Liver (tissue), 9 donors: ENCODE data around the gene TTC7B. TPM values are rescaled to one million over a fixed set of nuclear protein-coding genes. Genes with fewer than 3 reads are reported as not detected.

Experiments
- DNase-seq: peaks from one replicate; pipeline ENCODE4 v3.0.0-alpha.2; 2017; ENCODE audit warnings: low spot score
- H3K27ac ChIP-seq, 2 donors: one replicate each; pipeline ENCODE4 v1.7.0; 2013; ENCODE audit warnings: inconsistent platforms in 2 of 2, low read length in 2 of 2, control low read depth in 1 of 2, low read depth in 1 of 2, mild to moderate bottlenecking in 1 of 2
- H3K27me3 ChIP-seq, 4 donors: one replicate each; pipeline versions ENCODE4 v1.6.1 to v1.7.0; 2013; ENCODE audit warnings: low read length in 3 of 4, inconsistent platforms in 1 of 4, mild to moderate bottlenecking in 1 of 4, moderate library complexity in 1 of 4; ENCODE audit not compliant: control insufficient read depth in 4 of 4, insufficient read depth in 4 of 4
- H3K36me3 ChIP-seq, 4 donors: one replicate each; pipeline versions ENCODE4 v1.6.1 to v1.7.0; 2013; ENCODE audit warnings: low read length in 3 of 4, mild to moderate bottlenecking in 3 of 4, low read depth in 1 of 4, moderate library complexity in 1 of 4; ENCODE audit not compliant: control insufficient read depth in 4 of 4, insufficient read depth in 3 of 4
- H3K4me1 ChIP-seq, 4 donors: one replicate each; pipeline versions ENCODE4 v1.6.1 to v1.7.0; 2013; ENCODE audit warnings: low read length in 3 of 4, mild to moderate bottlenecking in 3 of 4, moderate library complexity in 1 of 4; ENCODE audit not compliant: control insufficient read depth in 4 of 4, insufficient read depth in 4 of 4
- H3K4me3 ChIP-seq, 3 donors: one replicate each; pipeline versions ENCODE4 v1.6.1 to v1.7.0; 2013; ENCODE audit warnings: low read length in 3 of 3, control low read depth in 1 of 3, low read depth in 1 of 3, mild to moderate bottlenecking in 1 of 3
- H3K9ac ChIP-seq, 2 donors: one replicate each; pipeline ENCODE4 v1.7.0; 2013; ENCODE audit warnings: low read length in 2 of 2, mild to moderate bottlenecking in 2 of 2, moderate library complexity in 2 of 2, control low read depth in 1 of 2, low read depth in 1 of 2
- H3K9me3 ChIP-seq, 4 donors: one replicate each; pipeline versions ENCODE4 v1.6.1 to v1.7.0; 2013; ENCODE audit warnings: low read length in 3 of 4; ENCODE audit not compliant: control insufficient read depth in 4 of 4
- EGR1 ChIP-seq, 2 donors: IDR thresholded peaks; 2 replicates each; pipeline ENCODE4 v1.6.1; 2016 to 2018; ENCODE audit warnings: antibody characterized with exemption in 2 of 2, low read depth in 2 of 2
- FOXA1 ChIP-seq: IDR thresholded peaks from 2 replicates; pipeline ENCODE4 v1.6.1; 2016; ENCODE audit warnings: antibody characterized with exemption
- FOXA2 ChIP-seq: IDR thresholded peaks from 2 replicates; pipeline ENCODE4 v1.6.1; 2016; ENCODE audit warnings: antibody characterized with exemption
- GABPA ChIP-seq, 2 donors: IDR thresholded peaks in 1 of 2; conservative IDR thresholded peaks in 1 of 2; 2 replicates each; pipeline ENCODE4 v1.6.1; 2016; ENCODE audit warnings: antibody characterized with exemption in 2 of 2, mild to moderate bottlenecking in 1 of 2, moderate library complexity in 1 of 2
- HNF4A ChIP-seq, 2 donors: conservative IDR thresholded peaks; 2 replicates each; pipeline ENCODE4 v1.6.1; 2016; ENCODE audit warnings: antibody characterized with exemption in 2 of 2, mild to moderate bottlenecking in 2 of 2
- HNF4G ChIP-seq: IDR thresholded peaks from 2 replicates; pipeline ENCODE4 v1.6.1; 2016; ENCODE audit warnings: antibody characterized with exemption
- JUND ChIP-seq, 2 donors: IDR thresholded peaks; 2 replicates each; pipeline ENCODE4 v1.6.1; 2016; ENCODE audit warnings: antibody characterized with exemption in 2 of 2
- NR2F2 ChIP-seq: IDR thresholded peaks from 2 replicates; pipeline ENCODE4 v1.6.1; 2016; ENCODE audit warnings: antibody characterized with exemption
- RAD21 ChIP-seq, 2 donors: IDR thresholded peaks; 2 replicates each; pipeline ENCODE4 v1.6.1; 2016; ENCODE audit warnings: antibody characterized with exemption in 2 of 2, mild to moderate bottlenecking in 2 of 2
- RXRA ChIP-seq, 2 donors: IDR thresholded peaks; 2 replicates each; pipeline ENCODE4 v1.6.1; 2017 to 2018; ENCODE audit warnings: antibody characterized with exemption in 2 of 2, mild to moderate bottlenecking in 1 of 2
- SP1 ChIP-seq: IDR thresholded peaks from 2 replicates; pipeline ENCODE4 v1.6.1; 2018; ENCODE audit warnings: antibody characterized with exemption, mild to moderate bottlenecking
- TAF1 ChIP-seq: conservative IDR thresholded peaks from 2 replicates; pipeline ENCODE4 v1.6.1; 2016; ENCODE audit warnings: antibody characterized with exemption, mild to moderate bottlenecking
- YY1 ChIP-seq: IDR thresholded peaks from 2 replicates; pipeline ENCODE4 v1.6.1; 2016; ENCODE audit warnings: antibody characterized with exemption, mild to moderate bottlenecking
- WGBS: extraction: QIAGEN DNeasy Blood & Tissue Kit; methylation state at CpG from one replicate; pipeline ENCODE4 v1.1.7; 2013; 5-methylcytosine and 5-hydroxymethylcytosine counted together
- polyA plus RNA-seq, 2 donors: library from polyadenylated mRNA; stranded (reverse) in 1 of 2; unstranded in 1 of 2; fragments of 200-250 nt in 1 of 2; fragments of >200 nt in 1 of 2; fragmentation: Nextera tagmentation in 1 of 2; extraction: Ambion mirVana in 1 of 2; gene quantifications; one replicate each; pipeline versions ENCODE4 v1.2.1 to v1.2.3, GENCODE V29; 2013 to 2015
- total RNA-seq, 2 donors: library from RNA; depleted of rRNA; stranded (reverse); fragments of >200 nt; gene quantifications; one replicate each; pipeline ENCODE4 v1.2.3, GENCODE V29; 2014
- TF ChIP-seq, protein P1 (sequence below): IDR thresholded peaks from 2 replicates; pipeline ENCODE4 v1.6.1; 2016; ENCODE audit warnings: antibody characterized with exemption, mild to moderate bottlenecking
- TF ChIP-seq, protein P2 (sequence below): IDR thresholded peaks from 2 replicates; pipeline ENCODE4 v1.6.1; 2016; ENCODE audit warnings: antibody characterized with exemption
- TF ChIP-seq, protein P3 (sequence below): fragments of 150-350 bp; IDR thresholded peaks from 2 replicates; pipeline ENCODE4 v1.5.1; 2017; ENCODE audit warnings: improper control_type of control experiment, low read depth, low read length; ENCODE audit not compliant: missing input control
- TF ChIP-seq, protein P4 (sequence below): IDR thresholded peaks from 2 replicates; pipeline ENCODE4 v1.6.1; 2016; ENCODE audit warnings: antibody characterized with exemption
- TF ChIP-seq, protein P5 (sequence below): IDR thresholded peaks from 2 replicates; pipeline ENCODE4 v1.6.1; 2016; ENCODE audit warnings: antibody characterized with exemption
- donor health status: healthy.
- donor health status: healthy.
- donor health status: healthy.
- donor health status: healthy.
- donor health status: healthy.

The TTC7B gene
- total and polyA plus RNA-seq, 4 donors: 9.1 to 31.0 (median 12.5) TPM

DNA sequence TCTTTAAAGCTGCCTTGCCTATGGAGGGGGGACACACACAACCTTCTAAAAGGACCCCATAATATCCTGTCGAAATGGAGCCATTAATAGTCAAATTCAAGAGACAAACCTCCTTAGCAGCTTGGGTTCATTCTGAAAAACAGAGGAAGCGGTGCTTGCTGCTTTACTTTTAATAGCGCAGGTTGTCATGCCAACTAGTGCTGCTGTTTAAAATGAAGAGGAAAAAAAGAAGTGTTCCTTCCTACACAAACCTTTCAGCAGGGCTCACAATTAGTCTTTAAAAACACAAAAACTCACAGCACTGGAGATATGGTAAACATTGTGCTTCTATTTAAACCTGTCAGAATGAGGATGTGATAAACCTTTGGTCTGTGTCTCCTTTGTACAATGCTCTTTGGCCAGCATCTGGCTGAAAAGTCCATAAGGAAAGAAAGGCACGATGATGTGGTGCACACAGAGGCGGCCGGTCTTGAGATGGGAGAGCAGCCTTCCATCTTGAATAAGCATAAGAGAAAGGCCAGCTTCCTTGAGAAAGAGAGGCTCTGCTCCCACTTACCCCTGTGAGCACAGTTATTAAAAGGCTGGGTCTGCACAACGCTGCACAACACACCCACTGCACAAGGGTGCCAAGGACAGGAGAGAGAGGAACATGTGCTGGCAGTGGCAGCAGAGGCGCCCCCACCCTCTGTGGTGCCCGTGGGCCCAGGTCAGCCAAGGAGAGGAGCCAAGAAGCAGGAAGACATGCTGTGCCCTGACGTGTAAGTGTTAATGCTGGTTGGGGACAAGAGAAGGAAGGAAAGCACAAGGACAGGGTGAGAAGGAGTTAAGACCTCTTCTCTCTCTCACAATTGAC, 144.6 kb downstream of the TTC7B start:
- H3K36me3 ChIP-seq: peaks cover 0 to 27% (median 10%) of the 10 kb centered on the region in 4 donors
- no peak overlapping the region for H3K4me3 ChIP-seq
- TF ChIP-seq, protein P1, sequence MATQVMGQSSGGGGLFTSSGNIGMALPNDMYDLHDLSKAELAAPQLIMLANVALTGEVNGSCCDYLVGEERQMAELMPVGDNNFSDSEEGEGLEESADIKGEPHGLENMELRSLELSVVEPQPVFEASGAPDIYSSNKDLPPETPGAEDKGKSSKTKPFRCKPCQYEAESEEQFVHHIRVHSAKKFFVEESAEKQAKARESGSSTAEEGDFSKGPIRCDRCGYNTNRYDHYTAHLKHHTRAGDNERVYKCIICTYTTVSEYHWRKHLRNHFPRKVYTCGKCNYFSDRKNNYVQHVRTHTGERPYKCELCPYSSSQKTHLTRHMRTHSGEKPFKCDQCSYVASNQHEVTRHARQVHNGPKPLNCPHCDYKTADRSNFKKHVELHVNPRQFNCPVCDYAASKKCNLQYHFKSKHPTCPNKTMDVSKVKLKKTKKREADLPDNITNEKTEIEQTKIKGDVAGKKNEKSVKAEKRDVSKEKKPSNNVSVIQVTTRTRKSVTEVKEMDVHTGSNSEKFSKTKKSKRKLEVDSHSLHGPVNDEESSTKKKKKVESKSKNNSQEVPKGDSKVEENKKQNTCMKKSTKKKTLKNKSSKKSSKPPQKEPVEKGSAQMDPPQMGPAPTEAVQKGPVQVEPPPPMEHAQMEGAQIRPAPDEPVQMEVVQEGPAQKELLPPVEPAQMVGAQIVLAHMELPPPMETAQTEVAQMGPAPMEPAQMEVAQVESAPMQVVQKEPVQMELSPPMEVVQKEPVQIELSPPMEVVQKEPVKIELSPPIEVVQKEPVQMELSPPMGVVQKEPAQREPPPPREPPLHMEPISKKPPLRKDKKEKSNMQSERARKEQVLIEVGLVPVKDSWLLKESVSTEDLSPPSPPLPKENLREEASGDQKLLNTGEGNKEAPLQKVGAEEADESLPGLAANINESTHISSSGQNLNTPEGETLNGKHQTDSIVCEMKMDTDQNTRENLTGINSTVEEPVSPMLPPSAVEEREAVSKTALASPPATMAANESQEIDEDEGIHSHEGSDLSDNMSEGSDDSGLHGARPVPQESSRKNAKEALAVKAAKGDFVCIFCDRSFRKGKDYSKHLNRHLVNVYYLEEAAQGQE: no peak
- TF ChIP-seq FOXA2 (no peak), TAF1 (no peak), HNF4A (conservative IDR thresholded peaks at IDR 0.05) (no peak), HNF4G (no peak)
- TF ChIP-seq, protein P2, sequence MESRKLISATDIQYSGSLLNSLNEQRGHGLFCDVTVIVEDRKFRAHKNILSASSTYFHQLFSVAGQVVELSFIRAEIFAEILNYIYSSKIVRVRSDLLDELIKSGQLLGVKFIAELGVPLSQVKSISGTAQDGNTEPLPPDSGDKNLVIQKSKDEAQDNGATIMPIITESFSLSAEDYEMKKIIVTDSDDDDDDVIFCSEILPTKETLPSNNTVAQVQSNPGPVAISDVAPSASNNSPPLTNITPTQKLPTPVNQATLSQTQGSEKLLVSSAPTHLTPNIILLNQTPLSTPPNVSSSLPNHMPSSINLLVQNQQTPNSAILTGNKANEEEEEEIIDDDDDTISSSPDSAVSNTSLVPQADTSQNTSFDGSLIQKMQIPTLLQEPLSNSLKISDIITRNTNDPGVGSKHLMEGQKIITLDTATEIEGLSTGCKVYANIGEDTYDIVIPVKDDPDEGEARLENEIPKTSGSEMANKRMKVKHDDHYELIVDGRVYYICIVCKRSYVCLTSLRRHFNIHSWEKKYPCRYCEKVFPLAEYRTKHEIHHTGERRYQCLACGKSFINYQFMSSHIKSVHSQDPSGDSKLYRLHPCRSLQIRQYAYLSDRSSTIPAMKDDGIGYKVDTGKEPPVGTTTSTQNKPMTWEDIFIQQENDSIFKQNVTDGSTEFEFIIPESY: no peak
- 83% methylated on average over 10 of the region's 10 CpGs for WGBS
- H3K27me3 ChIP-seq: no peaks in the 10 kb centered on the region
- no peak overlapping the region for H3K27ac ChIP-seq
- DNase-seq: no peak
- no peaks in the 10 kb centered on the region for H3K4me1 ChIP-seq
- H3K9ac ChIP-seq: no peak overlapping the region
- H3K9me3 ChIP-seq: no peaks in the 10 kb centered on the region

DNA sequence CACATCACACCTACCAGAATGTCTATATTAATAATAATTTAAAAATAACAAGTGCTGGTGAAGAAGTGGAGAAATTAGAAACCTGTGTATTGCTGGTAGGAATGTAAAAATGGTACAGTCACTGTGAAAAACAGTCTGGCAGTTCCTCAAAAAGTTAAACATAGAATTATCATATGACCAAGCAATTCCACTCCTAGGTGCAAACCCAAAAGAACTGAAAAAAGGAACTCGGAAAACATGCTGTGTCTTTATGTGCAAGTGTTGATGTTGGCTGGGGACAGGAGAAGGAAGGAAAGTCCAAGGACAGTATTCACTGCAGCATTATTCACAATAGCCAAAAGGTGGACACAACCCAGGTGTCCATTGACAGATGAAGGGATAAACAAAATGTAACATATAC, 146.5 kb downstream of the TTC7B start:
- Histone ChIP-seq H3K9ac (no peak overlapping the region), H3K9me3 (no peaks in the 10 kb centered on the region), H3K4me1 (no peaks in the 10 kb centered on the region), H3K4me3 (no peak overlapping the region), H3K36me3 (peaks cover 0 to 23% (median 9%) of the 10 kb centered on the region in 4 donors), H3K27me3 (no peaks in the 10 kb centered on the region), H3K27ac (no peak overlapping the region)
- DNase-seq: no peak
- WGBS: 95% methylated on average over 1 of the region's 1 CpG
- TF ChIP-seq RAD21 (IDR thresholded peaks at IDR 0.05): no peak
- TF ChIP-seq FOXA2: no peak
- TF ChIP-seq SP1: no peak
- no peak for TF ChIP-seq RXRA (IDR thresholded peaks at IDR 0.05)
- no peak for TF ChIP-seq TAF1
- TF ChIP-seq, protein P1: no peak
- TF ChIP-seq, protein P3, sequence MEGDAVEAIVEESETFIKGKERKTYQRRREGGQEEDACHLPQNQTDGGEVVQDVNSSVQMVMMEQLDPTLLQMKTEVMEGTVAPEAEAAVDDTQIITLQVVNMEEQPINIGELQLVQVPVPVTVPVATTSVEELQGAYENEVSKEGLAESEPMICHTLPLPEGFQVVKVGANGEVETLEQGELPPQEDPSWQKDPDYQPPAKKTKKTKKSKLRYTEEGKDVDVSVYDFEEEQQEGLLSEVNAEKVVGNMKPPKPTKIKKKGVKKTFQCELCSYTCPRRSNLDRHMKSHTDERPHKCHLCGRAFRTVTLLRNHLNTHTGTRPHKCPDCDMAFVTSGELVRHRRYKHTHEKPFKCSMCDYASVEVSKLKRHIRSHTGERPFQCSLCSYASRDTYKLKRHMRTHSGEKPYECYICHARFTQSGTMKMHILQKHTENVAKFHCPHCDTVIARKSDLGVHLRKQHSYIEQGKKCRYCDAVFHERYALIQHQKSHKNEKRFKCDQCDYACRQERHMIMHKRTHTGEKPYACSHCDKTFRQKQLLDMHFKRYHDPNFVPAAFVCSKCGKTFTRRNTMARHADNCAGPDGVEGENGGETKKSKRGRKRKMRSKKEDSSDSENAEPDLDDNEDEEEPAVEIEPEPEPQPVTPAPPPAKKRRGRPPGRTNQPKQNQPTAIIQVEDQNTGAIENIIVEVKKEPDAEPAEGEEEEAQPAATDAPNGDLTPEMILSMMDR: no peak
- TF ChIP-seq, protein P4, sequence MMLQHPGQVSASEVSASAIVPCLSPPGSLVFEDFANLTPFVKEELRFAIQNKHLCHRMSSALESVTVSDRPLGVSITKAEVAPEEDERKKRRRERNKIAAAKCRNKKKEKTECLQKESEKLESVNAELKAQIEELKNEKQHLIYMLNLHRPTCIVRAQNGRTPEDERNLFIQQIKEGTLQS: no peak
- TF ChIP-seq JUND (IDR thresholded peaks at IDR 0.05): no peak
- no peak for TF ChIP-seq HNF4A (conservative IDR thresholded peaks at IDR 0.05)
- TF ChIP-seq EGR1 (IDR thresholded peaks at IDR 0.05; ENCODE audit: low read depth in 2 of 2): no peak
- TF ChIP-seq FOXA1: no peak
- no peak for TF ChIP-seq NR2F2
- TF ChIP-seq YY1: no peak
- TF ChIP-seq HNF4G: no peak
- TF ChIP-seq, protein P5, sequence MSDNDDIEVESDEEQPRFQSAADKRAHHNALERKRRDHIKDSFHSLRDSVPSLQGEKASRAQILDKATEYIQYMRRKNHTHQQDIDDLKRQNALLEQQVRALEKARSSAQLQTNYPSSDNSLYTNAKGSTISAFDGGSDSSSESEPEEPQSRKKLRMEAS: no peak
- no peak for TF ChIP-seq GABPA (IDR thresholded peaks at IDR 0.05 in 1 of 2, conservative IDR thresholded peaks at IDR 0.05 in 1 of 2)
